H9 (cell line): ENCODE data around the gene RASGRF2. TPM values are rescaled to one million over a fixed set of nuclear protein-coding genes. Genes with fewer than 3 reads are reported as not detected.

ENCODE experiments used
- DNase-seq: peaks from one replicate; pipeline ENCODE4 v3.0.0-alpha.2; 2017
- H2AFZ ChIP-seq: one replicate; pipeline ENCODE4 v1.6.1; 2013; ENCODE audit warnings: mild to moderate bottlenecking, low read length, control low read depth, moderate library complexity
- H2AK5ac ChIP-seq: 2 replicates; pipeline ENCODE4 v1.6.1; 2013; ENCODE audit warnings: low read length, control low read depth, mixed read lengths; ENCODE audit not compliant: insufficient read length
- H2BK120ac ChIP-seq: one replicate; pipeline ENCODE4 v1.6.1; 2013; ENCODE audit warnings: low read depth, mild to moderate bottlenecking, low read length, control low read depth, inconsistent platforms; ENCODE audit not compliant: poor library complexity, severe bottlenecking
- H2BK12ac ChIP-seq: 2 replicates; pipeline ENCODE4 v1.6.1; 2013; ENCODE audit warnings: low read length, control low read depth, mixed read lengths, low read depth; ENCODE audit not compliant: insufficient read length
- H2BK15ac ChIP-seq: 2 replicates; pipeline ENCODE4 v1.6.1; 2013; ENCODE audit warnings: low read depth, low read length, control low read depth
- H2BK20ac ChIP-seq: one replicate; pipeline ENCODE4 v1.6.1; 2013; ENCODE audit warnings: low read depth, mild to moderate bottlenecking, low read length, control low read depth, inconsistent platforms; ENCODE audit not compliant: poor library complexity, severe bottlenecking
- H2BK5ac ChIP-seq: 2 replicates; pipeline ENCODE4 v1.6.1; 2013; ENCODE audit warnings: low read length, control low read depth, mixed read lengths; ENCODE audit not compliant: insufficient read length
- H3K14ac ChIP-seq: 2 replicates; pipeline ENCODE4 v1.6.1; 2013; ENCODE audit warnings: low read length, control low read depth; ENCODE audit not compliant: insufficient read depth
- H3K18ac ChIP-seq: 2 replicates; pipeline ENCODE4 v1.6.1; 2013; ENCODE audit warnings: low read depth, mild to moderate bottlenecking, mixed read lengths, low read length, control low read depth; ENCODE audit not compliant: insufficient read length
- H3K23ac ChIP-seq: 2 replicates; pipeline ENCODE4 v1.6.1; 2013; ENCODE audit warnings: low read length, control low read depth, mixed read lengths, low read depth; ENCODE audit not compliant: insufficient read length
- H3K23me2 ChIP-seq: 2 replicates; pipeline ENCODE4 v1.6.1; 2013; ENCODE audit warnings: low read depth, mild to moderate bottlenecking, mixed read lengths, low read length, control low read depth; ENCODE audit not compliant: insufficient read length, poor library complexity, severe bottlenecking
- H3K27ac ChIP-seq: 2 replicates; pipeline ENCODE4 v1.5.1; 2013; ENCODE audit warnings: low read length, control low read depth, mixed read lengths, low read depth; ENCODE audit not compliant: insufficient read length
- H3K27me3 ChIP-seq: 2 replicates; pipeline ENCODE4 v1.6.1; 2013; ENCODE audit warnings: low read length, control low read depth, inconsistent platforms; ENCODE audit not compliant: insufficient read depth
- H3K4ac ChIP-seq: 2 replicates; pipeline ENCODE4 v1.6.1; 2013; ENCODE audit warnings: low read depth, mild to moderate bottlenecking, control low read depth, inconsistent platforms, low read length, moderate library complexity
- H3K4me1 ChIP-seq: 2 replicates; pipeline ENCODE4 v1.6.1; 2013; ENCODE audit warnings: low read length, control low read depth, inconsistent platforms; ENCODE audit not compliant: insufficient read depth
- H3K4me2 ChIP-seq: 2 replicates; pipeline ENCODE4 v1.6.1; 2013; ENCODE audit warnings: low read length, control low read depth, mixed read lengths; ENCODE audit not compliant: insufficient read length, insufficient read depth
- H3K56ac ChIP-seq: 2 replicates; pipeline ENCODE4 v1.6.1; 2013; ENCODE audit warnings: low read depth, mild to moderate bottlenecking, mixed read lengths, low read length, control low read depth; ENCODE audit not compliant: insufficient read length
- H3K79me1 ChIP-seq: 2 replicates; pipeline ENCODE4 v1.6.1; 2013; ENCODE audit warnings: low read depth, mild to moderate bottlenecking, moderate library complexity, low read length, control low read depth, inconsistent platforms; ENCODE audit not compliant: insufficient read depth, poor library complexity, severe bottlenecking
- H3K79me2 ChIP-seq: 2 replicates; pipeline ENCODE4 v1.6.1; 2013; ENCODE audit warnings: low read length, control low read depth, inconsistent platforms; ENCODE audit not compliant: insufficient read depth
- H3K9ac ChIP-seq: 2 replicates; pipeline ENCODE4 v1.6.1; 2013; ENCODE audit warnings: low read length, control low read depth, mixed read lengths; ENCODE audit not compliant: insufficient read length; ENCODE audit errors: extremely low read depth
- H3K9me3 ChIP-seq: one replicate; pipeline ENCODE4 v1.6.1; 2013; ENCODE audit warnings: low read depth, low read length, inconsistent platforms; ENCODE audit not compliant: control insufficient read depth
- H3T11ph ChIP-seq: one replicate; pipeline ENCODE4 v1.6.1; 2013; ENCODE audit warnings: mild to moderate bottlenecking, low read length, control low read depth, inconsistent platforms
- H4K20me1 ChIP-seq: one replicate; pipeline ENCODE4 v1.6.1; 2013; ENCODE audit not compliant: control insufficient read depth, insufficient read length, insufficient read depth
- H4K5ac ChIP-seq: 2 replicates; pipeline ENCODE4 v1.6.1; 2013; ENCODE audit warnings: low read depth, mild to moderate bottlenecking, mixed read lengths, low read length, control low read depth; ENCODE audit not compliant: insufficient read length
- H4K8ac ChIP-seq: replicated peaks from 2 replicates; pipeline ENCODE4 v1.6.1; 2013; ENCODE audit warnings: low read length, control low read depth, mixed read lengths, low read depth; ENCODE audit not compliant: insufficient read length
- H4K91ac ChIP-seq: 2 replicates; pipeline ENCODE4 v1.6.1; 2013; ENCODE audit warnings: low read depth, mild to moderate bottlenecking, moderate library complexity, mixed read lengths, low read length, control low read depth; ENCODE audit not compliant: insufficient read length
- H3K27ac Mint-ChIP-seq, 3 experiments: 2 replicates in 2 of 3; 3 replicates in 1 of 3; pipeline ENCODE4 v1.8.0; 2020 to 2021; ENCODE audit warnings: mixed read lengths in 3 of 3, mild to moderate bottlenecking in 1 of 3, moderate library complexity in 1 of 3
- H3K27me3 Mint-ChIP-seq: 2 replicates; pipeline ENCODE4 v1.8.0; 2021; ENCODE audit warnings: low read depth, mild to moderate bottlenecking, moderate library complexity, mixed read lengths
- H3K36me3 Mint-ChIP-seq, 3 experiments: 2 replicates in 2 of 3; 3 replicates in 1 of 3; pipeline ENCODE4 v1.8.0; 2020 to 2021; ENCODE audit warnings: low read depth in 3 of 3, mixed read lengths in 3 of 3; ENCODE audit not compliant: insufficient read depth in 1 of 3
- H3K4me1 Mint-ChIP-seq, 2 experiments: 2 replicates each; pipeline ENCODE4 v1.8.0; 2020; ENCODE audit warnings: mixed read lengths in 2 of 2
- H3K4me3 Mint-ChIP-seq, 2 experiments: 2 replicates in 1 of 2; 3 replicates in 1 of 2; pipeline ENCODE4 v1.8.0; 2020 to 2021; ENCODE audit warnings: mild to moderate bottlenecking in 2 of 2, mixed read lengths in 2 of 2, moderate library complexity in 1 of 2
- H3K9me3 Mint-ChIP-seq, 2 experiments: 2 replicates in 1 of 2; 3 replicates in 1 of 2; pipeline ENCODE4 v1.8.0; 2020; ENCODE audit warnings: mild to moderate bottlenecking in 2 of 2, mixed read lengths in 2 of 2, moderate library complexity in 1 of 2
- CTCF ChIP-seq: fragments of 200-600 bp; sonication (generic); conservative IDR thresholded peaks from 3 replicates; pipeline ENCODE4 v1.8.0; 2021; ENCODE audit warnings: antibody characterized with exemption, mild to moderate bottlenecking
- WGBS: extraction: QIAGEN DNeasy Blood & Tissue Kit; methylation state at CpG from one replicate; pipeline ENCODE4 v1.1.7; 2013; ENCODE audit warnings: missing lambda C conversion rate, low lambda C conversion rate, mixed read lengths; ENCODE audit not compliant: insufficient read length; ENCODE audit errors: extremely low coverage; 5-methylcytosine and 5-hydroxymethylcytosine counted together
- total RNA-seq: library from RNA; stranded (reverse); gene quantifications from 2 replicates; pipeline ENCODE4 v1.2.1, GENCODE V29; 2021

RASGRF2 gene
- total RNA-seq, 1 experiment from 2014 or later = 13.5 TPM

GRCh38 chr5:81162501-81162900 is 202.3 kb downstream of the RASGRF2 start:
- Histone ChIP-seq H3K4me1 (no peaks in the 10 kb centered on the region), H2AFZ (no peak overlapping the region), H2BK15ac (no peak overlapping the region), H3K23ac (no peak overlapping the region), H4K8ac (no peak overlapping the region), H3K4me2 (no peak overlapping the region), H3K27me3 (no peaks in the 10 kb centered on the region), H4K5ac (no peak overlapping the region), H4K91ac (no peak overlapping the region), H3K9me3 (no peaks in the 10 kb centered on the region), H3T11ph (no peak overlapping the region), H3K23me2 (no peaks in the 10 kb centered on the region), H3K79me1 (no peaks in the 10 kb centered on the region), H3K9ac (no peak overlapping the region), H3K14ac (no peak overlapping the region), H3K56ac (no peak overlapping the region), H2BK12ac (no peak overlapping the region), H2AK5ac (no peak overlapping the region), H2BK20ac (no peak overlapping the region), H2BK5ac (no peak overlapping the region), H3K4ac (no peak overlapping the region), H2BK120ac (no peak overlapping the region), H3K79me2 (no peaks in the 10 kb centered on the region), H4K20me1 (no peaks in the 10 kb centered on the region), H3K27ac (no peak overlapping the region), H3K18ac (no peak overlapping the region)
- Mint-ChIP-seq H3K27me3 (no peaks in the 10 kb centered on the region), H3K9me3 (no peaks in the 10 kb centered on the region), H3K4me3 (no peak overlapping the region), H3K4me1 (0 out of 4 replicates have a peak, but pooled peaks cover 2 to 8% of the 10 kb centered on the region in 2 experiments), H3K27ac (no peak overlapping the region), H3K36me3 (no peaks in the 10 kb centered on the region)
- WGBS = no CpG with 5 or more reads among the region's 9 CpGs
- DNase-seq = no peak
- TF ChIP-seq CTCF = no peak
